Muscle layer of colon (tissue), 2 donors: Measurements from ENCODE around the gene FNDC3B.
A peak's percentile ranks its signal among the peaks of the same experiment; 100 is the strongest.

ENCODE experiments used
- H3K27ac ChIP-seq: one replicate; pipeline ENCODE4 v1.7.0; 2013; ENCODE audit warnings: low read depth, mild to moderate bottlenecking, low read length, moderate library complexity
- H3K27me3 ChIP-seq, 2 donors: one replicate each; pipeline ENCODE4 v1.7.0; 2013; ENCODE audit warnings: low read length in 2 of 2, mild to moderate bottlenecking in 2 of 2; ENCODE audit not compliant: insufficient read depth in 2 of 2, control insufficient read depth in 1 of 2
- H3K36me3 ChIP-seq: one replicate; pipeline ENCODE4 v1.7.0; 2013; ENCODE audit warnings: mild to moderate bottlenecking, low read length; ENCODE audit not compliant: insufficient read depth
- H3K4me1 ChIP-seq: one replicate; pipeline ENCODE4 v1.7.0; 2013; ENCODE audit warnings: mild to moderate bottlenecking, low read length; ENCODE audit not compliant: insufficient read depth
- H3K4me3 ChIP-seq, 2 donors: one replicate each; pipeline ENCODE4 v1.7.0; 2013; ENCODE audit warnings: low read length in 2 of 2, low read depth in 1 of 2, mild to moderate bottlenecking in 1 of 2, moderate library complexity in 1 of 2
- H3K9ac ChIP-seq: one replicate; pipeline ENCODE4 v1.7.0; 2013; ENCODE audit warnings: low read length
- H3K9me3 ChIP-seq: one replicate; pipeline ENCODE4 v1.7.0; 2013; ENCODE audit warnings: mild to moderate bottlenecking, low read length
- donor health status: abdominal sarcoma.
- donor health status: Adenocarcinoma of cecum.

The FNDC3B gene

GRCh38 chr3:172313671-172314070, 274.3 kb downstream of the FNDC3B start:
- no peaks in the 10 kb centered on the region for H3K9me3 ChIP-seq
- no peak overlapping the region for H3K4me3 ChIP-seq
- no peak overlapping the region for H3K27ac ChIP-seq
- peaks cover 31% of the 10 kb centered on the region for H3K36me3 ChIP-seq
- H3K27me3 ChIP-seq, result no peaks in the 10 kb centered on the region
- no peak overlapping the region for H3K9ac ChIP-seq
- peaks cover 64% of the 10 kb centered on the region for H3K4me1 ChIP-seq

- Histone ChIP-seq H3K27ac (no peak overlapping the region), H3K9ac (no peak overlapping the region), H3K27me3 (no peaks in the 10 kb centered on the region), H3K9me3 (no peaks in the 10 kb centered on the region), H3K36me3 (peaks cover 21% of the 10 kb centered on the region), H3K4me3 (no peak overlapping the region), H3K4me1 (peaks cover 74% of the 10 kb centered on the region)
Measured at GRCh38 chr3:172314591-172315160, 275.3 kb downstream of the FNDC3B start.

GRCh38 chr3:172315401-172316091, 276.2 kb downstream of the FNDC3B start:
- Histone ChIP-seq H3K27me3 (no peaks in the 10 kb centered on the region), H3K4me1 (peaks cover 83% of the 10 kb centered on the region), H3K27ac (no peak overlapping the region), H3K36me3 (peaks cover 12% of the 10 kb centered on the region), H3K4me3 (no peak overlapping the region), H3K9ac (no peak overlapping the region), H3K9me3 (no peaks in the 10 kb centered on the region)

GRCh38 chr3:172316758-172317157, 277.4 kb downstream of the FNDC3B start:
- Histone ChIP-seq H3K9ac (no peak overlapping the region), H3K27me3 (no peaks in the 10 kb centered on the region), H3K4me3 (no peak overlapping the region), H3K27ac (no peak overlapping the region), H3K36me3 (peaks cover 4% of the 10 kb centered on the region), H3K4me1 (peaks cover 89% of the 10 kb centered on the region), H3K9me3 (no peaks in the 10 kb centered on the region)

- peaks cover 84% of the 10 kb centered on the region for H3K4me1 ChIP-seq
- no peak overlapping the region for H3K9ac ChIP-seq
- no peaks in the 10 kb centered on the region for H3K9me3 ChIP-seq
- H3K36me3 ChIP-seq, result no peaks in the 10 kb centered on the region
- H3K4me3 ChIP-seq, result no peak overlapping the region
- H3K27me3 ChIP-seq, result no peaks in the 10 kb centered on the region
- peak overlapping the region; percentile 48 for H3K27ac ChIP-seq
Measured at GRCh38 chr3:172317481-172317880, 278.1 kb downstream of the FNDC3B start.

GRCh38 chr3:172317984-172318383, 278.6 kb downstream of the FNDC3B start:
- peaks cover 79% of the 10 kb centered on the region for H3K4me1 ChIP-seq
- H3K27me3 ChIP-seq, result no peaks in the 10 kb centered on the region
- no peaks in the 10 kb centered on the region for H3K36me3 ChIP-seq
- H3K27ac ChIP-seq, result peak overlapping the region; percentile 48
- H3K4me3 ChIP-seq, result no peak overlapping the region
- no peak overlapping the region for H3K9ac ChIP-seq
- no peaks in the 10 kb centered on the region for H3K9me3 ChIP-seq

GRCh38 chr3:172319595-172319994, 280.2 kb downstream of the FNDC3B start:
- H3K9me3 ChIP-seq, result no peaks in the 10 kb centered on the region
- H3K9ac ChIP-seq, result no peak overlapping the region
- peaks cover 63% of the 10 kb centered on the region for H3K4me1 ChIP-seq
- H3K27me3 ChIP-seq, result no peaks in the 10 kb centered on the region
- peak overlapping the region; percentile 24 for H3K27ac ChIP-seq
- no peak overlapping the region for H3K4me3 ChIP-seq
- peaks cover 5% of the 10 kb centered on the region for H3K36me3 ChIP-seq

GRCh38 chr3:172320468-172320867, 281.1 kb downstream of the FNDC3B start:
- H3K9ac ChIP-seq, result no peak overlapping the region
- H3K27ac ChIP-seq, result peak overlapping the region; percentile 25
- H3K27me3 ChIP-seq, result no peaks in the 10 kb centered on the region
- H3K9me3 ChIP-seq, result no peaks in the 10 kb centered on the region
- no peak overlapping the region for H3K4me3 ChIP-seq
- H3K36me3 ChIP-seq, result peaks cover 14% of the 10 kb centered on the region
- H3K4me1 ChIP-seq, result peaks cover 54% of the 10 kb centered on the region

- Histone ChIP-seq H3K27ac (no peak overlapping the region), H3K9me3 (no peaks in the 10 kb centered on the region), H3K4me1 (peaks cover 49% of the 10 kb centered on the region), H3K27me3 (no peaks in the 10 kb centered on the region), H3K4me3 (no peak overlapping the region), H3K36me3 (peaks cover 14% of the 10 kb centered on the region), H3K9ac (no peak overlapping the region)
Measured at GRCh38 chr3:172321035-172321434, 281.7 kb downstream of the FNDC3B start.

GRCh38 chr3:172323894-172324610, 284.7 kb downstream of the FNDC3B start:
- no peak overlapping the region for H3K27ac ChIP-seq
- H3K4me1 ChIP-seq, result peaks cover 21% of the 10 kb centered on the region
- no peaks in the 10 kb centered on the region for H3K27me3 ChIP-seq
- peaks cover 24% of the 10 kb centered on the region for H3K36me3 ChIP-seq
- H3K4me3 ChIP-seq, result no peak overlapping the region
- H3K9ac ChIP-seq, result no peak overlapping the region
- H3K9me3 ChIP-seq, result no peaks in the 10 kb centered on the region

- Histone ChIP-seq H3K27ac (no peak overlapping the region), H3K4me1 (peaks cover 15% of the 10 kb centered on the region), H3K27me3 (no peaks in the 10 kb centered on the region), H3K4me3 (no peak overlapping the region), H3K9ac (no peak overlapping the region), H3K36me3 (peaks cover 30% of the 10 kb centered on the region), H3K9me3 (no peaks in the 10 kb centered on the region)
Measured at GRCh38 chr3:172324611-172325203, 285.3 kb downstream of the FNDC3B start.
